ENCODE data around the gene ARHGAP22. TPM values are rescaled to one million over a fixed set of nuclear protein-coding genes. Genes with fewer than 3 reads are reported as not detected.
"Not testable (repeated sequence)": the region's sequence is repeated elsewhere in the genome, so short reads cannot be mapped to it uniquely, and the experiment has no call there.

Gene ARHGAP22, protein sequence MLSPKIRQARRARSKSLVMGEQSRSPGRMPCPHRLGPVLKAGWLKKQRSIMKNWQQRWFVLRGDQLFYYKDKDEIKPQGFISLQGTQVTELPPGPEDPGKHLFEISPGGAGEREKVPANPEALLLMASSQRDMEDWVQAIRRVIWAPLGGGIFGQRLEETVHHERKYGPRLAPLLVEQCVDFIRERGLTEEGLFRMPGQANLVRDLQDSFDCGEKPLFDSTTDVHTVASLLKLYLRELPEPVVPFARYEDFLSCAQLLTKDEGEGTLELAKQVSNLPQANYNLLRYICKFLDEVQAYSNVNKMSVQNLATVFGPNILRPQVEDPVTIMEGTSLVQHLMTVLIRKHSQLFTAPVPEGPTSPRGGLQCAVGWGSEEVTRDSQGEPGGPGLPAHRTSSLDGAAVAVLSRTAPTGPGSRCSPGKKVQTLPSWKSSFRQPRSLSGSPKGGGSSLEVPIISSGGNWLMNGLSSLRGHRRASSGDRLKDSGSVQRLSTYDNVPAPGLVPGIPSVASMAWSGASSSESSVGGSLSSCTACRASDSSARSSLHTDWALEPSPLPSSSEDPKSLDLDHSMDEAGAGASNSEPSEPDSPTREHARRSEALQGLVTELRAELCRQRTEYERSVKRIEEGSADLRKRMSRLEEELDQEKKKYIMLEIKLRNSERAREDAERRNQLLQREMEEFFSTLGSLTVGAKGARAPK
- total RNA-seq (2014; rRNA removed; shearing (Covaris generic)), result not detected in 2 replicates

GRCh38 chr10:48604991-48605508 lies at the start of gene ARHGAP22:
ARHGAP22 (minus strand) TSS chr10:48605073; CDS start chr10:48604796, 277 bp downstream.
- Histone ChIP-seq H3K36me3 (no peaks in the 10 kb centered on the region), H3K27me3 (no peaks in the 10 kb centered on the region), H3K27ac (no peak within 1 kb of the TSS), H3K4me3 (no peak within 1 kb of the TSS), H3K4me1 (peaks cover 6% of the 10 kb centered on the region; the same call in 1 of the 2 replicates), H3K9me3 (replicated peaks) (no peaks in the 10 kb centered on the region)
- DNase-seq, result no peak

DNA sequence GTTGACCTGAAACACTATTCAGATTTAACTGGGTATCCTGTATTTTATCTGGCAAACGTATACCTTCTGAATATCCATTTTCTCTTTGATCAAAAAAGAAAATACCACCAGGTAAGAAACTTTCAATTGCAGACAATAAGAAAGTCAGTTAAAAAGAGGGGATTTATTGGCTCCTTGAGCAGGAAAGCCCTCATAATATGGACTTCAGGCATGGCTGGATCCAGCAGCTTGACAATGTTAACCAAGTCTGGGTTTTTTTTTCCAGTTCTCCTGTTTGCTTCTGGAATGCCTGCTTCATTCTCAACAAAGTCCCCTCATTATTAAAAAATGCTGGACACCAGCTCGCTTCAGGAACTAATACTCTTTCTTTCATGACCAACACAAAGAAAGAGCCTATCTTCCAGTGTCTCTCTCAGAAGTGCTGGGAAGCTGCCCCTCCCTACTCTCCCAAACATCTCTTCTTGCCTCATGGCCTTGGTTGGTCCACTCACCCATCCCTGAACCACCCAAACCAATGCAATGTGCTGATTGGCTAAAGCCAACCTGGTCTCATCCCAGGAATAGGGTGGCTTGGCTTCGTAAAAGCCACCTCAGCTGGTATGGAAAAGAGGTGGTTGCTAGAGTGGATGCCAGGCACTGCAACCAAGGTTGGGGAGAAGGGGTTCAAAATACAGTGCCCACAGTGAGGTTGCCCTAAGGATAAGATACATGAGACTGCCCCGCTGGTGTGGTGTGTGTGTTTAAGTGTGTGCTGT lies 49.2 kb upstream of the ARHGAP22 start:
- H3K27ac ChIP-seq, result no peak overlapping the region
- no peaks in the 10 kb centered on the region for H3K9me3 ChIP-seq (replicated peaks)
- no peak for DNase-seq
- H3K4me3 ChIP-seq, result no peak overlapping the region
- no peaks in the 10 kb centered on the region for H3K36me3 ChIP-seq
- no peaks in the 10 kb centered on the region for H3K27me3 ChIP-seq
- no peaks in the 10 kb centered on the region for H3K4me1 ChIP-seq

DNA sequence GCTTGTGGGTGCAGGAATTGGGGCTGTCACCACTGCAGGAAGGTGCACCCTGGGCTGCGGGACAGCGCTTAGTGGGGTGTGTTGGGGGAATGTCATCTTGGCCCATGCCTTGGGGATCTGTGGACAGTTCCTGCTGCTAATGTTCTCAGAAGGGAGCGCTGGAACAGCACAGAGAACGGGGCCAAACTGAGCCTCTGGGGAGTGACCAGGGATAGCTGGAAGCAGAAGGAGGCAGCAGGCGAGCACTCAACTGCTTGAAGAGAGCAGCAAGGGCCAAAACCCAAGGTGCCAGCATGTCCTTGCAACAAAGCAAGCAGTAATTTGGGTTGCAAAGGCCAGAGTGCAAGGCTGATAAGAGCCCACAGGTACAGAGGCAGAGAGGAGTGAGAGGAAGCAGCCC lies 48.5 kb upstream of the ARHGAP22 start:
- H3K36me3 ChIP-seq, result no peaks in the 10 kb centered on the region
- H3K27ac ChIP-seq, result no peak overlapping the region
- H3K4me1 ChIP-seq, result no peaks in the 10 kb centered on the region
- H3K4me3 ChIP-seq, result no peak overlapping the region
- DNase-seq, result no peak
- no peaks in the 10 kb centered on the region for H3K27me3 ChIP-seq
- H3K9me3 ChIP-seq (replicated peaks), result no peaks in the 10 kb centered on the region

- no peak for DNase-seq
- no peaks in the 10 kb centered on the region for H3K4me1 ChIP-seq
- H3K4me3 ChIP-seq, result no peak overlapping the region
- H3K36me3 ChIP-seq, result no peaks in the 10 kb centered on the region
- no peaks in the 10 kb centered on the region for H3K9me3 ChIP-seq (replicated peaks)
- H3K27ac ChIP-seq, result no peak overlapping the region
- H3K27me3 ChIP-seq, result no peaks in the 10 kb centered on the region
Observed at GRCh38 chr10:48652344-48652743, 47.5 kb upstream of the ARHGAP22 start.

- no peaks in the 10 kb centered on the region for H3K4me1 ChIP-seq
- H3K9me3 ChIP-seq (replicated peaks), result no peaks in the 10 kb centered on the region
- no peak overlapping the region for H3K27ac ChIP-seq
- H3K27me3 ChIP-seq, result no peaks in the 10 kb centered on the region
- H3K4me3 ChIP-seq, result no peak overlapping the region
- no peak for DNase-seq
- H3K36me3 ChIP-seq, result no peaks in the 10 kb centered on the region
Observed at GRCh38 chr10:48651839-48652238, 47.0 kb upstream of the ARHGAP22 start.

DNA sequence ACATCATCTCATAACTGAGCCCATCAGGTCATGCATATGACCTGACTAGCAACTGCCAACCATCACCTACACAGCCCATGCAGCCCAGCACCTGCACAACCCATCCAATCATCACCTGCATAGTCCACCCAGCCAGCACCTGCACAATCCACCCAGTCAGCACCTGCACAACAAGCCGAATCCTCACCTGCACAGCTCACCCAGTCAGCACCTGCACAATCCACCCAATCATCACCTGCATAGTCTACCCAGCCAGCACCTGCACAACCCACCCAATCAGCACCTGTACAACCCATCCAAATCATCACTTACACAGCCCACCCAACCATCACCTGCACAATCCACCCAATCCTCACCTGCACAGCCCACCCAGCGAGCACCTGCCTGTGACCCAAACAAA lies 46.4 kb upstream of the ARHGAP22 start:
- H3K4me3 ChIP-seq, result no peak overlapping the region
- H3K27ac ChIP-seq, result no peak overlapping the region
- no peaks in the 10 kb centered on the region for H3K9me3 ChIP-seq (replicated peaks)
- no peaks in the 10 kb centered on the region for H3K36me3 ChIP-seq
- DNase-seq, result no peak
- H3K27me3 ChIP-seq, result no peaks in the 10 kb centered on the region
- no peaks in the 10 kb centered on the region for H3K4me1 ChIP-seq

GRCh38 chr10:48649349-48649944 lies 44.6 kb upstream of the ARHGAP22 start:
- Histone ChIP-seq H3K27ac (no peak overlapping the region), H3K4me1 (no peaks in the 10 kb centered on the region), H3K4me3 (no peak overlapping the region), H3K27me3 (no peaks in the 10 kb centered on the region), H3K36me3 (no peaks in the 10 kb centered on the region), H3K9me3 (replicated peaks) (no peaks in the 10 kb centered on the region)
- DNase-seq, result no peak

- Histone ChIP-seq H3K9me3 (replicated peaks) (no peaks in the 10 kb centered on the region), H3K27ac (no peak overlapping the region), H3K36me3 (no peaks in the 10 kb centered on the region), H3K4me1 (no peaks in the 10 kb centered on the region), H3K27me3 (no peaks in the 10 kb centered on the region), H3K4me3 (no peak overlapping the region)
- DNase-seq, result no peak
Observed at GRCh38 chr10:48648172-48648942, 43.5 kb upstream of the ARHGAP22 start.

DNA sequence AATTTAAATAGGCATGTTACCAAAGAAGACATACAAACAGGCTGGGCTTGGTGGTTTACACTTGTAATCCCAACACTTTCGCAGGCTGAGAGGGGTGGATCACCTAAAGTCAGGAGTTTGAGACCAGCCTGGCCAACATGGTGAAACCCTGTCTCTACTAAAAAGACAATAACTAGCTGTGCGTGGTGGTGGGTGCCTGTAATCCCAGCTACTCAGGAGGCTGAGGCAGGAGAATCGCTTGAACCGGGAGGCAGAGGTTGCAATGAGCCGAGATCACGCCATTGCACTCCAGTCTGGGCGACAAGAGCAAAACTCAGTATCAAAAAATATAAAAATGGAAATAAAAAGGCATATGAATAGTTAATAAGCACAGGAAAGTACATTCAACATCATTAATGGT lies 42.2 kb upstream of the ARHGAP22 start:
- not testable (repeated sequence) for DNase-seq; H3K9me3 ChIP-seq (replicated peaks); H3K4me1 ChIP-seq; H3K27ac ChIP-seq; H3K4me3 ChIP-seq; H3K27me3 ChIP-seq; H3K36me3 ChIP-seq

DNA sequence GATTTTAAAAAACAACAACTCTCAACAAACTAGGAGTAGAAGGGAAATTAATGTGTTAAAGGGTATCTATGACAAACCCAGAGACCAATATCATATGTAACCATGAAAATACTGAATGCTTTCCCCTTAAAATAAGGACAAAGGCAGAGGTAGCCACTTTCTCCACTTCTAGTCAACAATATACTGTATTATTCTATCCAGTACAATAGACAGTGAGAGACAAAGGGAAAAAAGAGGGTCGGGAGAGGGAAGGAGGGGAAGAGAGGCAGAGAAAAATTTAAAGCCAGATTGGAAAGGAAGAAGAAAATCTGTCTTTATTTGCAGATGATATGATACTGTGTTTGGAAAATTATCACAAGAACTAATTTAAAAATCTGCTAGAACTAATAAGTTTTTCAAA lies 40.7 kb upstream of the ARHGAP22 start:
- Histone ChIP-seq H3K9me3 (replicated peaks) (no peaks in the 10 kb centered on the region), H3K4me3 (no peak overlapping the region), H3K27ac (no peak overlapping the region), H3K4me1 (no peaks in the 10 kb centered on the region), H3K27me3 (no peaks in the 10 kb centered on the region), H3K36me3 (no peaks in the 10 kb centered on the region)
- DNase-seq, result no peak

DNA sequence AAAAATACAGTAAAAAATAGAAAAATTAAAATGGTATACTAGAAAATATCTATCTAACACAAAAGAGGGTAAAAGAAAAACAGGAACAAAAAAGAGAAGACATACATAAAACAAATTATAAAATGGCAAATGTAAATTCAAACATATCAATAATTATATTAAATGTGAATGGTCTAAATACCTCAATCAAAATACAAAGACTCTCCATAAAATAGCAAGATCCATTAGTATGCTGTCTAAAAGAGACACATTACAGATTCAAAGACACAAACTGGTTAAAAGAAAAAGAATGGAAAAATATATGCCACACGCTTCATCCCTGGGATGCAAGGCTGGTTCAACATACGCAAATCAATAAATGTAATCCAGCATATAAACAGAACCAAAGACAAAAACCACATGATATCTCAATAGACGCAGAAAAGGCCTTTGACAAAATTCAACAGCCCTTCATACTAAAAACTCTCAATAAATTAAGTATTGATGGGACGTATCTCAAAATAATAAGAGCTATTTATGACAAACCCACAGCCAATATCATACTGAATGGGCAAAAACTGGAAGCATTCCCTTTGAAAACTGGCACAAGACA lies 36.3 kb upstream of the ARHGAP22 start:
- H3K9me3 ChIP-seq (replicated peaks); DNase-seq; H3K36me3 ChIP-seq; H3K27ac ChIP-seq; H3K4me3 ChIP-seq; H3K27me3 ChIP-seq; H3K4me1 ChIP-seq: not testable (repeated sequence)

DNA sequence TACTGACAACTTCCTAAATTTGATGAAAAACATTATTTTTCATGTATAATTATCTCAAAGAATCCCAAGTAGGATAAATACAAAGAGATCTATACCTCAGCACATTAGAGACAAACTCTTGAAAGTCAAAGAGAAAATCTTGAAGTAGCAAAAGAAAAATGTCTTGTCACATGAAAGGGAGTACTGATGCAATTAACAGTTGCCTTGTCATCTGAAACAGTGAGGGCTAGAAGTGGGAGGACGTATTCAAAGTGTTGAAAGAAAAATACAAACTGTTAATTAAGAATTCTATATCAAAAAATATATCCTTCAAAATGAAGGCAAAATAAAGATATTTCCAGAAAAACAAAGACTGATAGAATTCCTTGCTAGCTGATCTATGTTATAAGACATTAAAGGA lies 35.5 kb upstream of the ARHGAP22 start:
- Histone ChIP-seq H3K4me3 (no peak overlapping the region), H3K27ac (no peak overlapping the region), H3K27me3 (no peaks in the 10 kb centered on the region), H3K4me1 (no peaks in the 10 kb centered on the region), H3K36me3 (no peaks in the 10 kb centered on the region), H3K9me3 (replicated peaks) (no peaks in the 10 kb centered on the region)
- DNase-seq, result no peak

GRCh38 chr10:48639632-48640031 lies 34.8 kb upstream of the ARHGAP22 start:
- Histone ChIP-seq H3K4me1 (no peaks in the 10 kb centered on the region), H3K27ac (no peak overlapping the region), H3K9me3 (replicated peaks) (no peaks in the 10 kb centered on the region), H3K36me3 (no peaks in the 10 kb centered on the region), H3K4me3 (no peak overlapping the region), H3K27me3 (no peaks in the 10 kb centered on the region)
- no peak for DNase-seq
